ENCODE measurements around the gene RCBTB1. TPM values are rescaled to one million over a fixed set of nuclear protein-coding genes. Genes with fewer than 3 reads are reported as not detected.
"Not testable (repeated sequence)": the region's sequence is repeated elsewhere in the genome, so short reads cannot be mapped to it uniquely, and the experiment has no call there.

The RCBTB1 gene
- total RNA-seq, 4 donors from 2014 or later = 8.2 to 11.1 (median 10.2) TPM

GRCh38 chr13:49571299-49572240 lies 13.8 kb downstream of the RCBTB1 start:
- no peak overlapping the region for H3K27ac ChIP-seq
- peaks cover 15% of the 10 kb centered on the region for H3K4me1 ChIP-seq
- H3K4me3 ChIP-seq = no peak overlapping the region
- H3K9me3 ChIP-seq = no peaks in the 10 kb centered on the region
- no peak for DNase-seq (ENCODE audit: low spot score in 2 of 2)
- H3K27me3 ChIP-seq = no peaks in the 10 kb centered on the region
- 88% methylated on average over 8 of the region's 8 CpGs for WGBS
- TF ChIP-seq POLR2A (IDR thresholded peaks at IDR 0.05) (no peak), CTCF (IDR thresholded peaks at IDR 0.05) (no peak), EP300 (IDR thresholded peaks at IDR 0.05) (no peak), POLR2AphosphoS5 (IDR thresholded peaks at IDR 0.05) (no peak)
- H3K36me3 ChIP-seq = no peaks in the 10 kb centered on the region

GRCh38 chr13:49569993-49570689 lies 15.2 kb downstream of the RCBTB1 start:
- Histone ChIP-seq H3K4me1 (peaks cover 15% of the 10 kb centered on the region), H3K36me3 (peaks cover under 1% of the 10 kb centered on the region), H3K9me3 (no peaks in the 10 kb centered on the region), H3K4me3 (no peak overlapping the region), H3K27ac (no peak overlapping the region), H3K27me3 (no peaks in the 10 kb centered on the region)
- no peak for TF ChIP-seq EP300 (IDR thresholded peaks at IDR 0.05)
- TF ChIP-seq POLR2AphosphoS5 (IDR thresholded peaks at IDR 0.05) = no peak
- no peak for TF ChIP-seq POLR2A (IDR thresholded peaks at IDR 0.05)
- no peak for TF ChIP-seq CTCF (IDR thresholded peaks at IDR 0.05)
- DNase-seq (ENCODE audit: low spot score in 2 of 2) = no peak
- 48% methylated on average over 1 of the region's 1 CpG for WGBS

GRCh38 chr13:49567491-49567890 lies 17.9 kb downstream of the RCBTB1 start:
- Histone ChIP-seq H3K36me3 (peaks cover 6% of the 10 kb centered on the region), H3K27ac (no peak overlapping the region), H3K4me1 (peaks cover 15% of the 10 kb centered on the region), H3K9me3 (no peaks in the 10 kb centered on the region), H3K27me3 (no peaks in the 10 kb centered on the region), H3K4me3 (no peak overlapping the region)
- TF ChIP-seq EP300 (IDR thresholded peaks at IDR 0.05) (no peak), POLR2AphosphoS5 (IDR thresholded peaks at IDR 0.05) (no peak), CTCF (IDR thresholded peaks at IDR 0.05) (no peak)
- DNase-seq (ENCODE audit: low spot score in 2 of 2) = no peak
- WGBS = 88% methylated on average over 5 of the region's 5 CpGs

GRCh38 chr13:49566461-49566860 lies 18.9 kb downstream of the RCBTB1 start:
- DNase-seq (ENCODE audit: low spot score in 2 of 2) = no peak
- Histone ChIP-seq H3K4me1 (peaks cover 15% of the 10 kb centered on the region), H3K36me3 (peaks cover 6% of the 10 kb centered on the region), H3K9me3 (no peaks in the 10 kb centered on the region), H3K27ac (no peak overlapping the region), H3K4me3 (no peak overlapping the region), H3K27me3 (no peaks in the 10 kb centered on the region)
- no peak for TF ChIP-seq POLR2A (IDR thresholded peaks at IDR 0.05)
- no peak for TF ChIP-seq POLR2AphosphoS5 (IDR thresholded peaks at IDR 0.05)
- TF ChIP-seq EP300 (IDR thresholded peaks at IDR 0.05) = no peak
- no peak for TF ChIP-seq CTCF (IDR thresholded peaks at IDR 0.05)
- 97% methylated on average over 4 of the region's 4 CpGs for WGBS

GRCh38 chr13:49565461-49565860 lies 19.9 kb downstream of the RCBTB1 start:
- not testable (repeated sequence) for H3K9me3 ChIP-seq; H3K27ac ChIP-seq; H3K4me3 ChIP-seq; DNase-seq (ENCODE audit: low spot score in 2 of 2); H3K27me3 ChIP-seq
- 98% methylated on average over 23 of the region's 25 CpGs for WGBS
- Histone ChIP-seq H3K4me1 (peaks cover 14% of the 10 kb centered on the region), H3K36me3 (peaks cover 14% of the 10 kb centered on the region)
